Bronchial epithelial cell (primary cell): ENCODE data around the gene PEX3. TPM values are rescaled to one million over a fixed set of nuclear protein-coding genes. Genes with fewer than 3 reads are reported as not detected.

ENCODE experiments used
- DNase-seq: peaks from one replicate; pipeline ENCODE4 v3.0.0-alpha.2; 2010; ENCODE audit warnings: low read depth
- FAIRE-seq: peaks from 2 replicates; lab custom pipeline; 2011; peaks lifted over from hg19 to GRCh38; lab: Jason Lieb, UNC
- H3K27me3 ChIP-seq: 2 replicates; pipeline ENCODE4 v1.5.1; 2011; ENCODE audit warnings: low read length; ENCODE audit not compliant: control insufficient read depth, insufficient read depth
- H3K36me3 ChIP-seq: 2 replicates; pipeline ENCODE4 v1.5.1; 2011; ENCODE audit warnings: low read length; ENCODE audit not compliant: control insufficient read depth, insufficient read depth
- H3K4me3 ChIP-seq: 2 replicates; pipeline ENCODE4 v1.5.1; 2011; ENCODE audit warnings: mild to moderate bottlenecking, low read depth, low read length, control low read depth
- CTCF ChIP-seq: IDR thresholded peaks from 2 replicates; pipeline ENCODE4 v1.5.1; 2011; ENCODE audit warnings: mild to moderate bottlenecking, moderate library complexity, low read length, control low read depth, inconsistent platforms; ENCODE audit not compliant: insufficient read depth, severe bottlenecking
- total RNA-seq: library from RNA; depleted of rRNA; stranded (reverse); fragments of >200 nt; gene quantifications from 2 replicates; pipeline ENCODE4 v1.2.1, GENCODE V29; 2014

The PEX3 gene
- total RNA-seq, 1 donor from 2014 or later, result 11.1 TPM

- no peak overlapping the region for H3K4me3 ChIP-seq
- no peak for FAIRE-seq
- TF ChIP-seq CTCF, result no peak
- H3K36me3 ChIP-seq, result no peaks in the 10 kb centered on the region
- no peaks in the 10 kb centered on the region for H3K27me3 ChIP-seq
- no peak for DNase-seq
These were observed 46.4 kb downstream of the PEX3 start for GRCh38 chr6:143496974-143497373.

GRCh38 chr6:143498428-143498827 is 47.8 kb downstream of the PEX3 start:
- no peak for TF ChIP-seq CTCF
- Histone ChIP-seq H3K4me3 (no peak overlapping the region), H3K36me3 (no peaks in the 10 kb centered on the region), H3K27me3 (no peaks in the 10 kb centered on the region)
- DNase-seq (no peak), FAIRE-seq (no peak)

GRCh38 chr6:143501851-143502250 is 51.2 kb downstream of the PEX3 start:
- peaks cover 2% of the 10 kb centered on the region for H3K36me3 ChIP-seq
- DNase-seq (no peak), FAIRE-seq (no peak)
- H3K27me3 ChIP-seq, result no peaks in the 10 kb centered on the region
- TF ChIP-seq CTCF, result no peak
- no peak overlapping the region for H3K4me3 ChIP-seq

DNA sequence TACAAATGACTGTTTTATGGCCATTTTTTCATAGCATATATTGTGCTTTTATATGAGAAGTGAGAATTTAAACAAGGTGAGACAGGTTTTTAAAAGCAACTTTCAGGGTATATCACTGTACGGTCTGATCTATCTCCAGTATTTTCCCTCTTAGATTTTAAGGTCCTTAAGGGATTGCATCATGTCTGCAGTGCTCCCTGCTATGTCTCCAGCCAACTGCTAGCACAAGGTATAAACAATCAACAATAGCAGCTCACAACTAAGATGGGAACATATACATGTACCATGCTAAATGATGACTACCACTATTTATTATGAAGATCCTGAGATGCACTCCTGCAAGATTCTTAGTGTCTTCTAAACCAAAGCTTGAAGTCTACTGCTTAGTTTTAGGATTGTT is 53.8 kb downstream of the PEX3 start:
- TF ChIP-seq CTCF, result no peak
- DNase-seq, result no peak
- no peak overlapping the region for H3K4me3 ChIP-seq
- peaks cover 2% of the 10 kb centered on the region for H3K36me3 ChIP-seq
- H3K27me3 ChIP-seq, result no peaks in the 10 kb centered on the region
- FAIRE-seq, result no peak

DNA sequence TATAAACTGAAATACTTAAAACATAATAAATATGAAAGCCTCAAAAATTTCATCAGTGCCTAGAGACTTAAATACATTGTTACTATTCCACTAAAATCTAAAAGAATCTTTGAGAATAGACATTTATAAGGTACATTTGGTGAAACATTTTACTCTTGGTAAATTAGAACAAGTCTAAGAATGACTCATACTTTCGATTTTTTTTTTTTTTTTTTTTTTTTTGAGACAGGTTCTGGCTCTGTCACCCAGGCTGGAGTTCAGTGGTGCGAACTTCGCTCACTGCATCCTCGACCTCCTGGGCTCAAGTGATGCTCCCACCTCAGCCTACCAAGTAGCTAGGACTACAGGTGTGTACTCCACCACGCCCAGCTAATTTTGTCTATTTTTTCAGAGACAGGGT is 54.5 kb downstream of the PEX3 start:
- FAIRE-seq (no peak), DNase-seq (peak; percentile 13)
- TF ChIP-seq CTCF, result no peak
- Histone ChIP-seq H3K27me3 (no peaks in the 10 kb centered on the region), H3K36me3 (peaks cover 2% of the 10 kb centered on the region), H3K4me3 (no peak overlapping the region)

- Histone ChIP-seq H3K4me3 (no peak overlapping the region), H3K27me3 (no peaks in the 10 kb centered on the region), H3K36me3 (peaks cover 2% of the 10 kb centered on the region)
- TF ChIP-seq CTCF, result no peak
- DNase-seq (no peak), FAIRE-seq (no peak)
These were observed 54.9 kb downstream of the PEX3 start for GRCh38 chr6:143505537-143505936.
